GM23248 (cell line): ENCODE results near the gene FOSL2.

Source experiments
- EZH2 ChIP-seq: fragments of 200-600 bp; sonication (generic); IDR thresholded peaks from 2 replicates; pipeline ENCODE4 v1.6.1; 2018; ENCODE audit warnings: antibody characterized with exemption, mild to moderate bottlenecking; ENCODE audit not compliant: insufficient read depth, poor library complexity, severe bottlenecking
- EZH2phosphoT487 ChIP-seq: fragments of 200-600 bp; sonication (generic); IDR thresholded peaks from 2 replicates; pipeline ENCODE4 v1.6.1; 2018; ENCODE audit warnings: antibody characterized with exemption, moderate library complexity, mild to moderate bottlenecking, low read depth; ENCODE audit not compliant: insufficient read depth

GRCh38 chr2:28346587-28346986 is 46.1 kb upstream of the FOSL2 start:
- TF ChIP-seq EZH2 (no peak), EZH2phosphoT487 (no peak)
